Right lobe of liver (tissue), 6 donors: ENCODE measurements around the gene GPC5. TPM values are rescaled to one million over a fixed set of nuclear protein-coding genes. Genes with fewer than 3 reads are reported as not detected.

ENCODE experiments used
- ATAC-seq, 4 donors: fragments of 200-7000 bp; cut with Tn5 transposase; one replicate each; pipeline ENCODE4 v1.9.1; 2020; ENCODE audit warnings: mild to moderate bottlenecking in 4 of 4, moderate library complexity in 4 of 4
- DNase-seq, 3 donors: peaks; one replicate each; pipeline ENCODE4 v3.0.0-alpha.2; 2020
- H3K27ac ChIP-seq, 3 donors: fragments of 200-600 bp; one replicate each; pipeline ENCODE4 v1.8.0; 2022
- H3K27me3 ChIP-seq, 2 donors: fragments of 200-600 bp; one replicate each; pipeline ENCODE4 v1.8.0; 2022
- H3K36me3 ChIP-seq, 4 donors: fragments of 200-600 bp; sonication (generic) in 1 of 4; one replicate each; pipeline versions ENCODE4 v1.5.1 to v1.8.0; 2017 to 2022; ENCODE audit warnings: control low read depth in 1 of 4
- H3K4me1 ChIP-seq, 4 donors: fragments of 200-600 bp; sonication (generic) in 1 of 4; one replicate each; pipeline versions ENCODE4 v1.5.1 to v1.8.0; 2017 to 2022; ENCODE audit warnings: control low read depth in 1 of 4
- H3K4me3 ChIP-seq, 3 donors: fragments of 200-600 bp; one replicate each; pipeline ENCODE4 v1.8.0; 2022
- H3K9me3 ChIP-seq, 4 donors: fragments of 200-600 bp; sonication (generic) in 1 of 4; one replicate each; pipeline versions ENCODE4 v1.5.1 to v1.8.0; 2017 to 2022; ENCODE audit warnings: control low read depth in 1 of 4
- POLR2A ChIP-seq: fragments of 450-650 bp; IDR thresholded peaks from one replicate; pipeline ENCODE4 v1.6.1; 2017; ENCODE audit warnings: antibody characterized with exemption, mild to moderate bottlenecking
- WGBS: methylation state at CpG from one replicate; pipeline ENCODE4 v1.1.6; 2018; ENCODE audit warnings: low coverage, low lambda C conversion rate; ENCODE audit not compliant: insufficient coverage; ENCODE audit errors: missing lambda C conversion rate; 5-methylcytosine and 5-hydroxymethylcytosine counted together
- intact Hi-C, 2 donors: fragments of 100-400 bp; cut with DNase I; formaldehyde crosslinking; loops; one replicate each; pipeline versions ENCODE4 v1.11.2 to v1.14.1; 2022
- total RNA-seq, 6 experiments: library from RNA; depleted of rRNA in 2 of 6; stranded (reverse); fragments of >200 nt in 2 of 6; fragmentation: NEBNext Ultra II Directional in 3 of 6; extraction: Animal tissue kit (Norgen Biotek cat#: 25700) in 3 of 6; gene quantifications; one replicate each; pipeline versions ENCODE4 v1.1.0 to v1.2.4, GENCODE V29; 2016 to 2023
- TF ChIP-seq, protein P1 (sequence below), 4 donors: fragments of 200-600 bp in 3 of 4; fragments of 450-650 bp in 1 of 4; IDR thresholded peaks; one replicate each; pipeline versions ENCODE4 v1.5.1 to v1.8.0; 2016 to 2022; ENCODE audit warnings: antibody characterized with exemption in 4 of 4, mild to moderate bottlenecking in 2 of 4
- donor health status: DM: no; HTN: yes; CAD: no.
- donor health status: DM: no; HTN: no; CAD: no.
- donor health status: DM: no; HTN: no; CAD: no.
- donor health status: DM: no; HTN: yes; CAD: no.
- donor health status: DM: no; HTN: yes; CAD: no.

Gene GPC5
- total RNA-seq, 6 experiments from 2014 or later, result 0.12 to 0.99 (median 0.66) TPM

DNA sequence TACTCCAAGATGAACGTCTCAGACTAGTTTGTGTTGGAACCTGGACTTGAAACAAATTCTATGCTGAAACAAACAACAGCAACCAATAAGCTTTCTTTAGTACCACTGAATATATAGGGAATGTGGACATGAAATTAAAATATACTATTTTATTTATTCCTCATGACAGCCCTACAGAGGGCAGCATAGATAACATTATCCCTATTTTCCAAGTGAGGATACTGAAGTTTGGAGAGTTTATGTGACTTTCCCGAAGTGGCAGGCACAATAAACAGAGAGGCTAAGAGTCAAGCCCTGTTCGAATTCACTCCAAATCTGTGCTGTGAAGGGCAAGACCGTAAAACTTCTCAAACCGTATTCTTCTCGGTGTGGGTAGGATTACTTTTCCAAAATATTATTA is 1318.3 kb downstream of the GPC5 start:
- WGBS, result 35% methylated on average over 6 of the region's 6 CpGs
- Histone ChIP-seq H3K36me3 (no peaks in the 10 kb centered on the region), H3K4me1 (no peaks in the 10 kb centered on the region), H3K4me3 (no peak overlapping the region), H3K27me3 (no peaks in the 10 kb centered on the region), H3K9me3 (no peaks in the 10 kb centered on the region), H3K27ac (no peak overlapping the region)
- intact Hi-C loops, result no loop called here
- ATAC-seq (peak in 2 of 4 donors; percentile 15 to 23), DNase-seq (no peak)
- TF ChIP-seq, protein P1, sequence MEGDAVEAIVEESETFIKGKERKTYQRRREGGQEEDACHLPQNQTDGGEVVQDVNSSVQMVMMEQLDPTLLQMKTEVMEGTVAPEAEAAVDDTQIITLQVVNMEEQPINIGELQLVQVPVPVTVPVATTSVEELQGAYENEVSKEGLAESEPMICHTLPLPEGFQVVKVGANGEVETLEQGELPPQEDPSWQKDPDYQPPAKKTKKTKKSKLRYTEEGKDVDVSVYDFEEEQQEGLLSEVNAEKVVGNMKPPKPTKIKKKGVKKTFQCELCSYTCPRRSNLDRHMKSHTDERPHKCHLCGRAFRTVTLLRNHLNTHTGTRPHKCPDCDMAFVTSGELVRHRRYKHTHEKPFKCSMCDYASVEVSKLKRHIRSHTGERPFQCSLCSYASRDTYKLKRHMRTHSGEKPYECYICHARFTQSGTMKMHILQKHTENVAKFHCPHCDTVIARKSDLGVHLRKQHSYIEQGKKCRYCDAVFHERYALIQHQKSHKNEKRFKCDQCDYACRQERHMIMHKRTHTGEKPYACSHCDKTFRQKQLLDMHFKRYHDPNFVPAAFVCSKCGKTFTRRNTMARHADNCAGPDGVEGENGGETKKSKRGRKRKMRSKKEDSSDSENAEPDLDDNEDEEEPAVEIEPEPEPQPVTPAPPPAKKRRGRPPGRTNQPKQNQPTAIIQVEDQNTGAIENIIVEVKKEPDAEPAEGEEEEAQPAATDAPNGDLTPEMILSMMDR (IDR thresholded peaks at IDR 0.05), result peak; percentile 12 to 25 (median 20)
- no peak for TF ChIP-seq POLR2A

DNA sequence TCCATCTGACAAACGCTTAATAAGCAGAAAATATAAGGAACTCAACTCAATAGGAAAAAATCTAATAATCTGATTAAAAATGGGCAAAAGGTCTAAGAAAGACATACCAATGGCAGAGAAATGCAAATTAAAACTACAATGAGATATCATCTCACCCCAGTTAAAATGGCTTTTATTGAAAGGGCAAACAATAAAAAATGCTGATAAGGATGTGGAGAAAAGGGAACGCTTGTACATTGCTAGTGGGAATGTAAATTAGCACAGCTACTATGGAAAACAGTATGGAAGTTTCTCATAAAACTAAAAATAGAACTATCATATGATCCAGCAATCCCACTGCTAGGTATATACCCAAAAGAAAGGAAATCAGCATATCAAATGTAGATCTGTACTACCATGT is 1319.4 kb downstream of the GPC5 start:
- no peaks in the 10 kb centered on the region for H3K36me3 ChIP-seq
- no peak for DNase-seq
- no peaks in the 10 kb centered on the region for H3K4me1 ChIP-seq
- H3K9me3 ChIP-seq, result no peaks in the 10 kb centered on the region
- no peak for ATAC-seq
- intact Hi-C loops, result no loop called here
- TF ChIP-seq POLR2A, result no peak
- TF ChIP-seq, protein P1 (IDR thresholded peaks at IDR 0.05), result no peak
- WGBS, result 80% methylated on average over 2 of the region's 2 CpGs
- no peaks in the 10 kb centered on the region for H3K27me3 ChIP-seq
- no peak overlapping the region for H3K27ac ChIP-seq
- H3K4me3 ChIP-seq, result no peak overlapping the region

DNA sequence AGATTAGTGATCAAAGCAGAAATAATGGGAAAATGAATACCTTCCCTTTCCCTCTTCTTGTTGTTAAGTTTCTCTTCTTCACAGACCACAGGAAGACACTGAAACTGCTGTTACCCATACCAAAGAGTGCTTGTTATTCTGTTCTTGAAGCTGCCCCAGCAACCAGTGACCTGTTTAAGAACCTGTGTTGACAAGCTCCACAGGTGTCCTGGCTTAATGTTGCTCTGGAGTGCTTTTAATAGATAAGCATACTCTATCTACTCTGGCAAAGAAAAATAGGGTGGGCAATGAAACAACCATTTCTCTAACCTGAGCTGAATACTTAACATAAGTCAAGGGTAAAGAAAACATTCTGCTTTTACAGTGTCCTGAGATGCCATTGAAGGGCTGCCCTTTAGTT is 1321.4 kb downstream of the GPC5 start:
- Histone ChIP-seq H3K27ac (no peak overlapping the region), H3K4me1 (no peaks in the 10 kb centered on the region), H3K4me3 (no peak overlapping the region), H3K27me3 (no peaks in the 10 kb centered on the region), H3K9me3 (no peaks in the 10 kb centered on the region), H3K36me3 (no peaks in the 10 kb centered on the region)
- DNase-seq (no peak), ATAC-seq (no peak)
- TF ChIP-seq, protein P1 (IDR thresholded peaks at IDR 0.05), result no peak
- no peak for TF ChIP-seq POLR2A
- intact Hi-C loops, result no loop called here

DNA sequence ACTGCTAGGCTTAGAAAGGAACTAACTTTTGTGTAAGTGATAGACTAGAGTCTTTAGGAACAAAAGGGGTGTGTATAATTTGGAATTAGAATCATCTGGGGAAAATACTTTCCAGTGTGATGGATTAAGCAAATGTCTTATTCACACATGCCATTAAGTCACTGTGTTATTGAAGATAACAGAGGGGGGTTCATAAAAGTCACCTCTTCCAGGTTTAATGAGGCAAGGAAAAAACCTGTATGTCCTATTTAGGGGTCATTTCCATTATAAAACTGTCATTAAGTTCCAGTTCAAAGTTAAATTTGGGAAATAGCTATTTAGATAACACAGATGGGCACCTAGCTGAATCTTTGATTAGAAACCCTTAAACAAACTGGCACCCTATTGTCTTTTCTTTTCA is 1323.2 kb downstream of the GPC5 start:
- no peaks in the 10 kb centered on the region for H3K36me3 ChIP-seq
- H3K4me1 ChIP-seq, result no peaks in the 10 kb centered on the region
- DNase-seq, result no peak
- no peak overlapping the region for H3K4me3 ChIP-seq
- TF ChIP-seq, protein P1 (IDR thresholded peaks at IDR 0.05), result no peak
- TF ChIP-seq POLR2A, result no peak
- intact Hi-C loops, result no loop called here
- no peaks in the 10 kb centered on the region for H3K27me3 ChIP-seq
- H3K27ac ChIP-seq, result no peak overlapping the region
- no peak for ATAC-seq
- H3K9me3 ChIP-seq, result no peaks in the 10 kb centered on the region

DNA sequence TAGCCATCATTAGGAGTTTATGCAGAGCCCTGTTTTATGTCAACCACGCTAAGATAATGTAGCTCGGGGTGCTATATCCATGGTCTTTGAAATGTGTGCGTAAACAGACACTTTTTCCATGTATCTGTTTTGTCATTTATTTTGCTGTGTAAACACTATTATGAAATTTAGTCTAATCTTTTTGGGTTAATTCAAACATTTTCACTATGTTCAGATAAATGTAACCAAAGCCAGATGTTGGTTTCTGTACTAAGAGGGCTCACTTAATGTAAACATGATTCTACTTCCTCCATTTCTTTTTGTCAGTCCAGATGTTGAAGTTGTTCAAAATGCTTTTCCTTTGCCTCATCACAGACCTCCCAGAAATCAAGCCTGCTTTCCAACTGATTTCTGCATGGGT is 1328.7 kb downstream of the GPC5 start:
- 73% methylated on average over 3 of the region's 3 CpGs for WGBS
- ATAC-seq (no peak), DNase-seq (no peak)
- H3K27me3 ChIP-seq, result no peaks in the 10 kb centered on the region
- H3K4me1 ChIP-seq, result no peaks in the 10 kb centered on the region
- H3K9me3 ChIP-seq, result no peaks in the 10 kb centered on the region
- intact Hi-C loops, result no loop called here
- H3K4me3 ChIP-seq, result no peak overlapping the region
- H3K27ac ChIP-seq, result no peak overlapping the region
- H3K36me3 ChIP-seq, result no peaks in the 10 kb centered on the region
- TF ChIP-seq, protein P1 (IDR thresholded peaks at IDR 0.05), result no peak
- no peak for TF ChIP-seq POLR2A
